GM18907 (cell line): ENCODE measurements around the gene GGTLC3.
"Not testable (repeated sequence)": the region's sequence is repeated elsewhere in the genome, so short reads cannot be mapped to it uniquely, and the experiment has no call there.

ENCODE experiments used
- ATAC-seq: cut with Tn5 transposase; IDR thresholded peaks from one replicate; pipeline ENCODE4 v1.9.1; 2021; ENCODE audit warnings: mild to moderate bottlenecking, moderate library complexity; ENCODE audit not compliant: unreplicated experiment

Gene GGTLC3

GRCh38 chr22:18518061-18518460 lies at the start of gene GGTLC3:
TSS of gene GGTLC3 (minus strand) at chr22:18518161. CDS start at chr22:18517897, 264 bp downstream.
- ATAC-seq, result not testable (repeated sequence)

- ATAC-seq, result not testable (repeated sequence)
Measured at GRCh38 chr22:18560099-18560974, 42.4 kb upstream of the GGTLC3 start.

- ATAC-seq, result not testable (repeated sequence)
Measured at GRCh38 chr22:18558939-18559338, 41.0 kb upstream of the GGTLC3 start.

- ATAC-seq, result not testable (repeated sequence)
Measured at GRCh38 chr22:18558516-18558915, 40.6 kb upstream of the GGTLC3 start.

- not testable (repeated sequence) for ATAC-seq
Measured at GRCh38 chr22:18554280-18555256, 36.6 kb upstream of the GGTLC3 start.

- not testable (repeated sequence) for ATAC-seq
Measured at GRCh38 chr22:18552839-18553597, 35.1 kb upstream of the GGTLC3 start.

- not testable (repeated sequence) for ATAC-seq
Measured at GRCh38 chr22:18551046-18551445, 33.1 kb upstream of the GGTLC3 start.

GRCh38 chr22:18549458-18550179 lies 31.7 kb upstream of the GGTLC3 start:
- not testable (repeated sequence) for ATAC-seq

- ATAC-seq, result not testable (repeated sequence)
Measured at GRCh38 chr22:18544615-18545014, 26.7 kb upstream of the GGTLC3 start.

- ATAC-seq, result not testable (repeated sequence)
Measured at GRCh38 chr22:18543400-18543799, 25.4 kb upstream of the GGTLC3 start.

- ATAC-seq, result not testable (repeated sequence)
Measured at GRCh38 chr22:18539994-18540393, 22.0 kb upstream of the GGTLC3 start.

- not testable (repeated sequence) for ATAC-seq
Measured at GRCh38 chr22:18534315-18534714, 16.4 kb upstream of the GGTLC3 start.

GRCh38 chr22:18533633-18534032 lies 15.7 kb upstream of the GGTLC3 start:
- ATAC-seq, result not testable (repeated sequence)

- ATAC-seq, result peak; percentile 20
Measured at GRCh38 chr22:18529416-18530145, 11.6 kb upstream of the GGTLC3 start.

GRCh38 chr22:18528597-18529415 lies 10.8 kb upstream of the GGTLC3 start:
- ATAC-seq, result peak; percentile 77

- ATAC-seq, result peak; percentile 33
Measured at GRCh38 chr22:18527752-18528596, 10.0 kb upstream of the GGTLC3 start, which contains the start of gene TMEM191B. TSS of gene TMEM191B (plus strand) at chr22:18527802. CDS start at chr22:18527981, 179 bp downstream.

GRCh38 chr22:18523328-18523727 lies 5.4 kb upstream of the GGTLC3 start:
- ATAC-seq, result not testable (repeated sequence)
